ENCODE data around the gene RALGAPB.

Gene RALGAPB

GRCh38 chr20:38625896-38626295, 153.3 kb downstream of the RALGAPB start (continued):
- TF ChIP-seq ZSCAN16 (tag by site-specific recombination; IDR thresholded peaks at IDR 0.05) (no peak), ZNF76 (tag by site-specific recombination; IDR thresholded peaks at IDR 0.05; ENCODE audit: borderline replicate concordance, low read depth) (no peak), ZNF280D (tag by site-specific recombination; IDR thresholded peaks at IDR 0.05) (no peak)

GRCh38 chr20:38626921-38627659, 154.4 kb downstream of the RALGAPB start:
- ChIA-PET POLR2A (no interaction called here), CTCF (interaction anchor here (0.6 kb wide), 1 partner anchor 124 kb away, joined by 3 read pairs; no protein-coding TSS in a partner anchor)
- no peaks in the 10 kb centered on the region for H3K4me1 ChIP-seq (ENCODE audit: control insufficient read depth, insufficient read depth, low read length)
- H3K4me3 ChIP-seq (ENCODE audit: low read depth, low read length), result no peak overlapping the region
- no peaks in the 10 kb centered on the region for H3K9me3 ChIP-seq (ENCODE audit: control insufficient read depth, insufficient read depth, low read depth, low read length)
- no peak overlapping the region for H3K27ac ChIP-seq (ENCODE audit: extremely low read depth, low read depth, low read length)
- TF ChIP-seq, protein P1, sequence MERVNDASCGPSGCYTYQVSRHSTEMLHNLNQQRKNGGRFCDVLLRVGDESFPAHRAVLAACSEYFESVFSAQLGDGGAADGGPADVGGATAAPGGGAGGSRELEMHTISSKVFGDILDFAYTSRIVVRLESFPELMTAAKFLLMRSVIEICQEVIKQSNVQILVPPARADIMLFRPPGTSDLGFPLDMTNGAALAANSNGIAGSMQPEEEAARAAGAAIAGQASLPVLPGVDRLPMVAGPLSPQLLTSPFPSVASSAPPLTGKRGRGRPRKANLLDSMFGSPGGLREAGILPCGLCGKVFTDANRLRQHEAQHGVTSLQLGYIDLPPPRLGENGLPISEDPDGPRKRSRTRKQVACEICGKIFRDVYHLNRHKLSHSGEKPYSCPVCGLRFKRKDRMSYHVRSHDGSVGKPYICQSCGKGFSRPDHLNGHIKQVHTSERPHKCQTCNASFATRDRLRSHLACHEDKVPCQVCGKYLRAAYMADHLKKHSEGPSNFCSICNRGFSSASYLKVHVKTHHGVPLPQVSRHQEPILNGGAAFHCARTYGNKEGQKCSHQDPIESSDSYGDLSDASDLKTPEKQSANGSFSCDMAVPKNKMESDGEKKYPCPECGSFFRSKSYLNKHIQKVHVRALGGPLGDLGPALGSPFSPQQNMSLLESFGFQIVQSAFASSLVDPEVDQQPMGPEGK (tag by site-specific recombination; IDR thresholded peaks at IDR 0.05), result no peak
- TF ChIP-seq ZNF624 (tag by site-specific recombination; IDR thresholded peaks at IDR 0.05), result no peak
- no peak for TF ChIP-seq ZNF623 (tag by site-specific recombination; IDR thresholded peaks at IDR 0.05)
- TF ChIP-seq, protein P2, sequence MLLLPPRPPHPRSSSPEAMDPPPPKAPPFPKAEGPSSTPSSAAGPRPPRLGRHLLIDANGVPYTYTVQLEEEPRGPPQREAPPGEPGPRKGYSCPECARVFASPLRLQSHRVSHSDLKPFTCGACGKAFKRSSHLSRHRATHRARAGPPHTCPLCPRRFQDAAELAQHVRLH (tag by site-specific recombination; IDR thresholded peaks at IDR 0.05), result no peak
- TF ChIP-seq ZNF830 (tag by site-specific recombination; IDR thresholded peaks at IDR 0.05; ENCODE audit: low read depth), result no peak
- TF ChIP-seq ZFHX2 (tag by site-specific recombination; conservative IDR thresholded peaks at IDR 0.05), result peak; percentile 75
- TF ChIP-seq, protein P3, sequence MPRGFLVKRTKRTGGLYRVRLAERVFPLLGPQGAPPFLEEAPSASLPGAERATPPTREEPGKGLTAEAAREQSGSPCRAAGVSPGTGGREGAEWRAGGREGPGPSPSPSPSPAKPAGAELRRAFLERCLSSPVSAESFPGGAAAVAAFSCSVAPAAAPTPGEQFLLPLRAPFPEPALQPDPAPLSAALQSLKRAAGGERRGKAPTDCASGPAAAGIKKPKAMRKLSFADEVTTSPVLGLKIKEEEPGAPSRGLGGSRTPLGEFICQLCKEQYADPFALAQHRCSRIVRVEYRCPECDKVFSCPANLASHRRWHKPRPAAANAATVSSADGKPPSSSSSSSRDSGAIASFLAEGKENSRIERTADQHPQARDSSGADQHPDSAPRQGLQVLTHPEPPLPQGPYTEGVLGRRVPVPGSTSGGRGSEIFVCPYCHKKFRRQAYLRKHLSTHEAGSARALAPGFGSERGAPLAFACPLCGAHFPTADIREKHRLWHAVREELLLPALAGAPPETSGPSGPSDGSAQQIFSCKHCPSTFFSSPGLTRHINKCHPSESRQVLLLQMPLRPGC (tag by site-specific recombination; IDR thresholded peaks at IDR 0.05), result no peak
- no peak for TF ChIP-seq ZNF175 (tag by site-specific recombination; IDR thresholded peaks at IDR 0.05)
- no peak for TF ChIP-seq WT1 (tag by site-specific recombination; IDR thresholded peaks at IDR 0.05)
- no peak for TF ChIP-seq ZNF146 (tag by site-specific recombination; IDR thresholded peaks at IDR 0.05)
- TF ChIP-seq, protein P4, sequence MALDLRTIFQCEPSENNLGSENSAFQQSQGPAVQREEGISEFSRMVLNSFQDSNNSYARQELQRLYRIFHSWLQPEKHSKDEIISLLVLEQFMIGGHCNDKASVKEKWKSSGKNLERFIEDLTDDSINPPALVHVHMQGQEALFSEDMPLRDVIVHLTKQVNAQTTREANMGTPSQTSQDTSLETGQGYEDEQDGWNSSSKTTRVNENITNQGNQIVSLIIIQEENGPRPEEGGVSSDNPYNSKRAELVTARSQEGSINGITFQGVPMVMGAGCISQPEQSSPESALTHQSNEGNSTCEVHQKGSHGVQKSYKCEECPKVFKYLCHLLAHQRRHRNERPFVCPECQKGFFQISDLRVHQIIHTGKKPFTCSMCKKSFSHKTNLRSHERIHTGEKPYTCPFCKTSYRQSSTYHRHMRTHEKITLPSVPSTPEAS (tag by site-specific recombination; IDR thresholded peaks at IDR 0.05), result peak; percentile 66
- TF ChIP-seq, protein P5, sequence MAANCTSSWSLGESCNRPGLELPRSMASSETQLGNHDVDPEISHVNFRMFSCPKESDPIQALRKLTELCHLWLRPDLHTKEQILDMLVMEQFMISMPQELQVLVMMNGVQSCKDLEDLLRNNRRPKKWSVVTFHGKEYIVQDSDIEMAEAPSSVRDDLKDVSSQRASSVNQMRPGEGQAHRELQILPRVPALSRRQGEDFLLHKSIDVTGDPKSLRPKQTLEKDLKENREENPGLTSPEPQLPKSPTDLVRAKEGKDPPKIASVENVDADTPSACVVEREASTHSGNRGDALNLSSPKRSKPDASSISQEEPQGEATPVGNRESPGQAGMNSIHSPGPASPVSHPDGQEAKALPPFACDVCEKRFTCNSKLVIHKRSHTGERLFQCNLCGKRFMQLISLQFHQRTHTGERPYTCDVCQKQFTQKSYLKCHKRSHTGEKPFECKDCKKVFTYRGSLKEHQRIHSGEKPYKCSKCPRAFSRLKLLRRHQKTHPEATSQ (tag by site-specific recombination; IDR thresholded peaks at IDR 0.05), result no peak
- TF ChIP-seq, protein P6, sequence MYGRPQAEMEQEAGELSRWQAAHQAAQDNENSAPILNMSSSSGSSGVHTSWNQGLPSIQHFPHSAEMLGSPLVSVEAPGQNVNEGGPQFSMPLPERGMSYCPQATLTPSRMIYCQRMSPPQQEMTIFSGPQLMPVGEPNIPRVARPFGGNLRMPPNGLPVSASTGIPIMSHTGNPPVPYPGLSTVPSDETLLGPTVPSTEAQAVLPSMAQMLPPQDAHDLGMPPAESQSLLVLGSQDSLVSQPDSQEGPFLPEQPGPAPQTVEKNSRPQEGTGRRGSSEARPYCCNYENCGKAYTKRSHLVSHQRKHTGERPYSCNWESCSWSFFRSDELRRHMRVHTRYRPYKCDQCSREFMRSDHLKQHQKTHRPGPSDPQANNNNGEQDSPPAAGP (tag by site-specific recombination; IDR thresholded peaks at IDR 0.05), result no peak
- no peak for TF ChIP-seq KLF8 (tag by site-specific recombination; IDR thresholded peaks at IDR 0.05)
- TF ChIP-seq ZNF155 (tag by site-specific recombination; IDR thresholded peaks at IDR 0.05), result no peak
- no peak for TF ChIP-seq ZNF266 (tag by site-specific recombination; IDR thresholded peaks at IDR 0.05; ENCODE audit: low read depth)
- no peak for TF ChIP-seq ZNF2 (tag by site-specific recombination; IDR thresholded peaks at IDR 0.05)
- TF ChIP-seq, protein P7, sequence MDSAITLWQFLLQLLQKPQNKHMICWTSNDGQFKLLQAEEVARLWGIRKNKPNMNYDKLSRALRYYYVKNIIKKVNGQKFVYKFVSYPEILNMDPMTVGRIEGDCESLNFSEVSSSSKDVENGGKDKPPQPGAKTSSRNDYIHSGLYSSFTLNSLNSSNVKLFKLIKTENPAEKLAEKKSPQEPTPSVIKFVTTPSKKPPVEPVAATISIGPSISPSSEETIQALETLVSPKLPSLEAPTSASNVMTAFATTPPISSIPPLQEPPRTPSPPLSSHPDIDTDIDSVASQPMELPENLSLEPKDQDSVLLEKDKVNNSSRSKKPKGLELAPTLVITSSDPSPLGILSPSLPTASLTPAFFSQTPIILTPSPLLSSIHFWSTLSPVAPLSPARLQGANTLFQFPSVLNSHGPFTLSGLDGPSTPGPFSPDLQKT (IDR thresholded peaks at IDR 0.05; ENCODE audit: borderline replicate concordance, low read depth, low read length), result no peak
- peak; percentile 88 for TF ChIP-seq EGR2 (tag by site-specific recombination; IDR thresholded peaks at IDR 0.05; ENCODE audit: low read depth)
- H3K36me3 ChIP-seq (ENCODE audit: control insufficient read depth in 2 of 2, insufficient read depth in 1 of 2, low read length in 2 of 2), result no peaks in the 10 kb centered on the region

All from HEK293 (cell line).